ENCODE results near the gene CREM.
"Not testable (repeated sequence)": the region's sequence is repeated elsewhere in the genome, so short reads cannot be mapped to it uniquely, and the experiment has no call there.

GRCh38 chr10:35080261-35080660, 46.4 kb upstream of the CREM start:
- TF ChIP-seq CTCF (IDR thresholded peaks at IDR 0.05; ENCODE audit: insufficient read depth, low read length); POLR2AphosphoS5 (IDR thresholded peaks at IDR 0.05; ENCODE audit: low read depth); REST (IDR thresholded peaks at IDR 0.05; ENCODE audit: insufficient replicate concordance, low read depth); GABPA (IDR thresholded peaks at IDR 0.05; ENCODE audit: low read depth); SPI1 (IDR thresholded peaks at IDR 0.05; ENCODE audit: borderline replicate concordance, low read depth): not testable (repeated sequence)
